ENCODE data around the gene CLTCL1. TPM values are rescaled to one million over a fixed set of nuclear protein-coding genes. Genes with fewer than 3 reads are reported as not detected.

Gene CLTCL1
- total RNA-seq, 1 experiment from 2014 or later, result 7.1 TPM

GRCh38 chr22:19210188-19210587 is 81.3 kb downstream of the CLTCL1 start:
- TF ChIP-seq REST (IDR thresholded peaks at IDR 0.05; ENCODE audit: low read depth), result no peak
- no peak for TF ChIP-seq RAD21 (IDR thresholded peaks at IDR 0.05; ENCODE audit: low read depth)
- no peak for TF ChIP-seq POLR2A (IDR thresholded peaks at IDR 0.05; ENCODE audit: borderline replicate concordance, extremely low read depth, insufficient read depth, insufficient read length)
- TF ChIP-seq SIN3A (IDR thresholded peaks at IDR 0.05; ENCODE audit: low read depth), result no peak
- TF ChIP-seq EZH2 (IDR thresholded peaks at IDR 0.05), result no peak
- no peak for TF ChIP-seq POLR2AphosphoS5 (IDR thresholded peaks at IDR 0.05; ENCODE audit: low read depth, low read length)
- no peak for TF ChIP-seq YY1 (IDR thresholded peaks at IDR 0.05; ENCODE audit: extremely low read depth, insufficient replicate concordance, low read depth, low read length)
- no peak for TF ChIP-seq ZNF274 (IDR thresholded peaks at IDR 0.05; ENCODE audit: low read depth, low read length)
- no peak for TF ChIP-seq ELF1 (IDR thresholded peaks at IDR 0.05; ENCODE audit: borderline replicate concordance, low read depth)
- no peak for TF ChIP-seq EZH2phosphoT487 (IDR thresholded peaks at IDR 0.05; ENCODE audit: borderline replicate concordance)
- no peak for TF ChIP-seq SP1 (IDR thresholded peaks at IDR 0.05; ENCODE audit: low read depth)
- TF ChIP-seq SRF (IDR thresholded peaks at IDR 0.05; ENCODE audit: low read depth), result no peak
- TF ChIP-seq, protein P1, sequence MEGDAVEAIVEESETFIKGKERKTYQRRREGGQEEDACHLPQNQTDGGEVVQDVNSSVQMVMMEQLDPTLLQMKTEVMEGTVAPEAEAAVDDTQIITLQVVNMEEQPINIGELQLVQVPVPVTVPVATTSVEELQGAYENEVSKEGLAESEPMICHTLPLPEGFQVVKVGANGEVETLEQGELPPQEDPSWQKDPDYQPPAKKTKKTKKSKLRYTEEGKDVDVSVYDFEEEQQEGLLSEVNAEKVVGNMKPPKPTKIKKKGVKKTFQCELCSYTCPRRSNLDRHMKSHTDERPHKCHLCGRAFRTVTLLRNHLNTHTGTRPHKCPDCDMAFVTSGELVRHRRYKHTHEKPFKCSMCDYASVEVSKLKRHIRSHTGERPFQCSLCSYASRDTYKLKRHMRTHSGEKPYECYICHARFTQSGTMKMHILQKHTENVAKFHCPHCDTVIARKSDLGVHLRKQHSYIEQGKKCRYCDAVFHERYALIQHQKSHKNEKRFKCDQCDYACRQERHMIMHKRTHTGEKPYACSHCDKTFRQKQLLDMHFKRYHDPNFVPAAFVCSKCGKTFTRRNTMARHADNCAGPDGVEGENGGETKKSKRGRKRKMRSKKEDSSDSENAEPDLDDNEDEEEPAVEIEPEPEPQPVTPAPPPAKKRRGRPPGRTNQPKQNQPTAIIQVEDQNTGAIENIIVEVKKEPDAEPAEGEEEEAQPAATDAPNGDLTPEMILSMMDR (IDR thresholded peaks at IDR 0.05 in 2 of 3, conservative IDR thresholded peaks at IDR 0.05 in 1 of 3; ENCODE audit: borderline replicate concordance in 1 of 3, insufficient read depth in 1 of 3, low read depth in 2 of 3, low read length in 2 of 3), result no peak
- no peak for TF ChIP-seq CEBPB (IDR thresholded peaks at IDR 0.05; ENCODE audit: low read depth)
- no peak for TF ChIP-seq FOSL1 (IDR thresholded peaks at IDR 0.05; ENCODE audit: low read depth)
- TF ChIP-seq JUND (IDR thresholded peaks at IDR 0.05), result no peak
- no peak for TF ChIP-seq CBX3 (IDR thresholded peaks at IDR 0.05; ENCODE audit: low read depth)
- TF ChIP-seq MAX (IDR thresholded peaks at IDR 0.05), result no peak
- Histone ChIP-seq H3K4me1 (ENCODE audit: control insufficient read depth in 1 of 2, insufficient read depth in 2 of 2, low read length in 2 of 2) (no peaks in the 10 kb centered on the region), H3K4me3 (replicated peaks in 1 of 2; ENCODE audit: low read depth in 1 of 2, low read length in 2 of 2) (no peak overlapping the region), H3K27ac (ENCODE audit: low read depth, low read length) (no peak overlapping the region), H3K9me2 (ENCODE audit: insufficient read depth) (no peaks in the 10 kb centered on the region), H3K79me2 (ENCODE audit: insufficient read depth, low read length) (no peaks in the 10 kb centered on the region), H2AFZ (ENCODE audit: low read depth, low read length, poor library complexity, severe bottlenecking) (no peak overlapping the region), H3K36me3 (ENCODE audit: control insufficient read depth in 1 of 2, insufficient read depth in 2 of 2, low read length in 2 of 2) (peaks cover 0 to 1% of the 10 kb centered on the region in 2 experiments; a peak in 1 of 4 replicates), H4K20me1 (ENCODE audit: insufficient read depth) (no peaks in the 10 kb centered on the region), H3K9me3 (ENCODE audit: control insufficient read depth in 1 of 2, insufficient read depth in 1 of 2, low read depth in 1 of 2, low read length in 2 of 2) (no peaks in the 10 kb centered on the region), H3K27me3 (ENCODE audit: insufficient read depth, low read length) (no peaks in the 10 kb centered on the region), H3K9ac (ENCODE audit: low read length) (no peak overlapping the region), H3K4me2 (ENCODE audit: low read length) (no peak overlapping the region)
- ATAC-seq (no peak), DNase-seq (ENCODE audit: low read depth, low spot score) (no peak)
- CTCF ChIA-PET, result no interaction called here
- intact Hi-C loops (cut with micrococcal nuclease), result no loop called here
- RAD21 ChIA-PET (ENCODE audit: low non-redundant PET in 1 of 2, low total read pairs in 2 of 2, uncharacterized antibody in 2 of 2, unreplicated experiment in 2 of 2), result no interaction called here
- POLR2A ChIA-PET, result no interaction called here
- BruUV-seq (replicated peaks), result no TSS peak
